Peyer's patch (tissue), 4 donors: ENCODE results near the gene PSEN1.

Experiments used
- CTCF ChIP-seq, 6 experiments: fragments of 450-650 bp in 4 of 6; fragments of 200-600 bp in 2 of 6; sonication (generic) in 1 of 6; IDR thresholded peaks; one replicate each; pipeline ENCODE4 v1.5.1; 2017 to 2019; ENCODE audit warnings: antibody characterized with exemption in 6 of 6, mild to moderate bottlenecking in 3 of 6, moderate library complexity in 1 of 6
- POLR2A ChIP-seq, 2 donors: fragments of 450-650 bp; IDR thresholded peaks; one replicate each; pipeline ENCODE4 v1.5.1; 2017; ENCODE audit warnings: antibody characterized with exemption in 2 of 2, mild to moderate bottlenecking in 2 of 2, moderate library complexity in 2 of 2

GRCh38 chr14:73225496-73225895 lies 89.2 kb downstream of the PSEN1 start:
- TF ChIP-seq CTCF (IDR thresholded peaks at IDR 0.05) = no peak
- no peak for TF ChIP-seq POLR2A (IDR thresholded peaks at IDR 0.05)
